ELF-1 (cell line): Measurements from ENCODE around the gene EFCAB6.
"Not testable (repeated sequence)": the region's sequence is repeated elsewhere in the genome, so short reads cannot be mapped to it uniquely, and the experiment has no call there.

ENCODE experiments used
- DNase-seq: peaks from one replicate; pipeline ENCODE4 v3.0.0-alpha.2; 2016; ENCODE audit warnings: low read depth, low spot score

EFCAB6 gene

GRCh38 chr22:43711681-43712080 lies 100.4 kb downstream of the EFCAB6 start:
- DNase-seq, result no peak

GRCh38 chr22:43707648-43708047 lies 104.5 kb downstream of the EFCAB6 start:
- no peak for DNase-seq

- no peak for DNase-seq
These were observed 105.4 kb downstream of the EFCAB6 start for GRCh38 chr22:43706571-43707328.

- peak; percentile 17 for DNase-seq
These were observed 106.0 kb downstream of the EFCAB6 start for GRCh38 chr22:43706151-43706550.

- no peak for DNase-seq
These were observed 108.1 kb downstream of the EFCAB6 start for GRCh38 chr22:43704051-43704450.

- no peak for DNase-seq
These were observed 113.7 kb downstream of the EFCAB6 start for GRCh38 chr22:43698403-43698802.

GRCh38 chr22:43697894-43698293 lies 114.2 kb downstream of the EFCAB6 start:
- DNase-seq, result no peak

GRCh38 chr22:43693249-43693648 lies 118.9 kb downstream of the EFCAB6 start:
- no peak for DNase-seq

GRCh38 chr22:43689356-43689755 lies 122.7 kb downstream of the EFCAB6 start:
- no peak for DNase-seq

- DNase-seq, result no peak
These were observed 129.3 kb downstream of the EFCAB6 start for GRCh38 chr22:43682851-43683250.

- no peak for DNase-seq
These were observed 130.3 kb downstream of the EFCAB6 start for GRCh38 chr22:43681731-43682360.

- DNase-seq, result no peak
These were observed 141.6 kb downstream of the EFCAB6 start for GRCh38 chr22:43670513-43670912.

- no peak for DNase-seq
These were observed 142.9 kb downstream of the EFCAB6 start for GRCh38 chr22:43669190-43669589.

- no peak for DNase-seq
These were observed 144.4 kb downstream of the EFCAB6 start for GRCh38 chr22:43667656-43668055.

- no peak for DNase-seq
These were observed 145.6 kb downstream of the EFCAB6 start for GRCh38 chr22:43666457-43666856.

GRCh38 chr22:43658823-43659222 lies 153.3 kb downstream of the EFCAB6 start:
- DNase-seq, result peak; percentile 31

- not testable (repeated sequence) for DNase-seq
These were observed 155.5 kb downstream of the EFCAB6 start for GRCh38 chr22:43656581-43656980.

- no peak for DNase-seq
These were observed 157.8 kb downstream of the EFCAB6 start for GRCh38 chr22:43654271-43654670.

- no peak for DNase-seq
These were observed 159.3 kb downstream of the EFCAB6 start for GRCh38 chr22:43652845-43653244.

GRCh38 chr22:43643387-43643786 lies 168.7 kb downstream of the EFCAB6 start:
- no peak for DNase-seq

- no peak for DNase-seq
These were observed 169.5 kb downstream of the EFCAB6 start for GRCh38 chr22:43642319-43643206.

GRCh38 chr22:43639228-43639948 lies 172.7 kb downstream of the EFCAB6 start:
- DNase-seq, result no peak
